SK-N-SH (cell line): ENCODE data around the gene PDXDC1.
"Not testable (repeated sequence)": the region's sequence is repeated elsewhere in the genome, so short reads cannot be mapped to it uniquely, and the experiment has no call there.

ENCODE experiments used
- CHD2 ChIP-seq: fragments of 150-350 bp; IDR thresholded peaks from 2 replicates; pipeline ENCODE4 v1.6.1; 2018; ENCODE audit warnings: low read length; ENCODE audit not compliant: partially characterized antibody
- EZH2phosphoT487 ChIP-seq: fragments of 200-600 bp; sonication (generic); IDR thresholded peaks from 2 replicates; pipeline ENCODE4 v1.6.1; 2017; ENCODE audit warnings: low read depth, mixed run types, mild to moderate bottlenecking, antibody characterized with exemption, moderate library complexity, borderline replicate concordance
- GATA2 ChIP-seq: sonication (generic); formaldehyde crosslinking; IDR thresholded peaks from 2 replicates; pipeline ENCODE4 v1.5.0; 2020; ENCODE audit warnings: mild to moderate bottlenecking, missing genetic modification reagents
- JUND ChIP-seq: IDR thresholded peaks from 2 replicates; pipeline ENCODE4 v1.4.0; 2012
- MEF2A ChIP-seq: IDR thresholded peaks from 2 replicates; pipeline ENCODE4 v1.4.0; 2012; ENCODE audit warnings: low read depth, borderline replicate concordance
- NRF1 ChIP-seq: IDR thresholded peaks from 2 replicates; pipeline ENCODE4 v1.6.1; 2012; ENCODE audit warnings: low read depth, mild to moderate bottlenecking, low read length
- POLR2AphosphoS5 ChIP-seq: IDR thresholded peaks from 2 replicates; pipeline ENCODE4 v1.6.1; 2012; ENCODE audit warnings: low read depth, low read length
- YY1 ChIP-seq: IDR thresholded peaks from 2 replicates; pipeline ENCODE4 v1.4.0; 2012; ENCODE audit warnings: low read depth, mild to moderate bottlenecking
- TF ChIP-seq, protein P1 (sequence below): fragments of 200-600 bp; sonication (generic); IDR thresholded peaks from 2 replicates; pipeline ENCODE4 v1.6.1; 2017; ENCODE audit warnings: antibody characterized with exemption, mild to moderate bottlenecking, moderate library complexity
- TF ChIP-seq, protein P2 (sequence below): IDR thresholded peaks from 2 replicates; pipeline ENCODE4 v1.6.1; 2012; ENCODE audit warnings: mild to moderate bottlenecking, low read depth, low read length, moderate library complexity
- TF ChIP-seq, protein P3 (sequence below): IDR thresholded peaks from 2 replicates; pipeline ENCODE4 v1.4.0; 2012; ENCODE audit warnings: low read depth
- TF ChIP-seq, protein P4 (sequence below): IDR thresholded peaks from 2 replicates; pipeline ENCODE4 v1.4.0; 2012; ENCODE audit warnings: low read depth, borderline replicate concordance

DNA sequence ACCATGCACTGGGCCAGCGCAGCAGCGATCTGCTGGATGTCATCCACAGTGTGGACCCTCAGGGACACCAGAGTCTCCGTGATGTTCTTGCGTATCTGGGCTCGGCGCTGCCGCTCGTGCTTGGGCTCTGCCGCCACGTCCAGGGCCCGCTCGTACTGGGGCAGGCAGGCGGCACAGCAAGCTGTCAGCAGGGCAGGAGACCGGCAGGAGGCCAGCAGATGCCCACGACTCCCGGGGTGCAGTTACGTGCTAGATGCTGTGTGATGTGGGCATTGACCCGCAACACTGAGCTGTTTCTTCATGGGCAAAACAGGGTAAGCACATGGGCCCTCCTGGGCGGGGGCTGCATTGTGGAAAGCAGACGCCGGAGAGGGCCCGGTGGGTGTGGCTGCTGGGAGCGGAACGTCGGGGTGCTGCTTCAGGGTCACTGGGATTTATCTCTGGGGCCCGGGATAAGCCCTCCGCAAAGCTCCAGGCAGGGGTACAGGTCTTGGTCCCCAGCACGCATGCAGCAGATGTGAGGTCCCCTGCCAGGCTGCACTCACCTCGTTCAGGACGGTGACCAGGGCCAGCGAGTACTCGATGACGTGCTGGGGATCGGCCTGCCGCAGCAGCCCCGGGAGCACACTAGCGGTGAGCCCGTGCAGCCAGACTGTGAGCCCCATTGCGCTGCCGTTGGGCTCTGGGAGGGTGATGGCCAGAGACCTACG, 158.0 kb downstream of the PDXDC1 start:
- TF ChIP-seq, protein P1, sequence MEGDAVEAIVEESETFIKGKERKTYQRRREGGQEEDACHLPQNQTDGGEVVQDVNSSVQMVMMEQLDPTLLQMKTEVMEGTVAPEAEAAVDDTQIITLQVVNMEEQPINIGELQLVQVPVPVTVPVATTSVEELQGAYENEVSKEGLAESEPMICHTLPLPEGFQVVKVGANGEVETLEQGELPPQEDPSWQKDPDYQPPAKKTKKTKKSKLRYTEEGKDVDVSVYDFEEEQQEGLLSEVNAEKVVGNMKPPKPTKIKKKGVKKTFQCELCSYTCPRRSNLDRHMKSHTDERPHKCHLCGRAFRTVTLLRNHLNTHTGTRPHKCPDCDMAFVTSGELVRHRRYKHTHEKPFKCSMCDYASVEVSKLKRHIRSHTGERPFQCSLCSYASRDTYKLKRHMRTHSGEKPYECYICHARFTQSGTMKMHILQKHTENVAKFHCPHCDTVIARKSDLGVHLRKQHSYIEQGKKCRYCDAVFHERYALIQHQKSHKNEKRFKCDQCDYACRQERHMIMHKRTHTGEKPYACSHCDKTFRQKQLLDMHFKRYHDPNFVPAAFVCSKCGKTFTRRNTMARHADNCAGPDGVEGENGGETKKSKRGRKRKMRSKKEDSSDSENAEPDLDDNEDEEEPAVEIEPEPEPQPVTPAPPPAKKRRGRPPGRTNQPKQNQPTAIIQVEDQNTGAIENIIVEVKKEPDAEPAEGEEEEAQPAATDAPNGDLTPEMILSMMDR, result not testable (repeated sequence)
- not testable (repeated sequence) for TF ChIP-seq NRF1, EZH2phosphoT487, JUND, POLR2AphosphoS5, MEF2A, CHD2, GATA2, YY1
- TF ChIP-seq, protein P2, sequence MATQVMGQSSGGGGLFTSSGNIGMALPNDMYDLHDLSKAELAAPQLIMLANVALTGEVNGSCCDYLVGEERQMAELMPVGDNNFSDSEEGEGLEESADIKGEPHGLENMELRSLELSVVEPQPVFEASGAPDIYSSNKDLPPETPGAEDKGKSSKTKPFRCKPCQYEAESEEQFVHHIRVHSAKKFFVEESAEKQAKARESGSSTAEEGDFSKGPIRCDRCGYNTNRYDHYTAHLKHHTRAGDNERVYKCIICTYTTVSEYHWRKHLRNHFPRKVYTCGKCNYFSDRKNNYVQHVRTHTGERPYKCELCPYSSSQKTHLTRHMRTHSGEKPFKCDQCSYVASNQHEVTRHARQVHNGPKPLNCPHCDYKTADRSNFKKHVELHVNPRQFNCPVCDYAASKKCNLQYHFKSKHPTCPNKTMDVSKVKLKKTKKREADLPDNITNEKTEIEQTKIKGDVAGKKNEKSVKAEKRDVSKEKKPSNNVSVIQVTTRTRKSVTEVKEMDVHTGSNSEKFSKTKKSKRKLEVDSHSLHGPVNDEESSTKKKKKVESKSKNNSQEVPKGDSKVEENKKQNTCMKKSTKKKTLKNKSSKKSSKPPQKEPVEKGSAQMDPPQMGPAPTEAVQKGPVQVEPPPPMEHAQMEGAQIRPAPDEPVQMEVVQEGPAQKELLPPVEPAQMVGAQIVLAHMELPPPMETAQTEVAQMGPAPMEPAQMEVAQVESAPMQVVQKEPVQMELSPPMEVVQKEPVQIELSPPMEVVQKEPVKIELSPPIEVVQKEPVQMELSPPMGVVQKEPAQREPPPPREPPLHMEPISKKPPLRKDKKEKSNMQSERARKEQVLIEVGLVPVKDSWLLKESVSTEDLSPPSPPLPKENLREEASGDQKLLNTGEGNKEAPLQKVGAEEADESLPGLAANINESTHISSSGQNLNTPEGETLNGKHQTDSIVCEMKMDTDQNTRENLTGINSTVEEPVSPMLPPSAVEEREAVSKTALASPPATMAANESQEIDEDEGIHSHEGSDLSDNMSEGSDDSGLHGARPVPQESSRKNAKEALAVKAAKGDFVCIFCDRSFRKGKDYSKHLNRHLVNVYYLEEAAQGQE, result not testable (repeated sequence)
- TF ChIP-seq, protein P3, sequence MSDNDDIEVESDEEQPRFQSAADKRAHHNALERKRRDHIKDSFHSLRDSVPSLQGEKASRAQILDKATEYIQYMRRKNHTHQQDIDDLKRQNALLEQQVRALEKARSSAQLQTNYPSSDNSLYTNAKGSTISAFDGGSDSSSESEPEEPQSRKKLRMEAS, result not testable (repeated sequence)
- TF ChIP-seq, protein P4, sequence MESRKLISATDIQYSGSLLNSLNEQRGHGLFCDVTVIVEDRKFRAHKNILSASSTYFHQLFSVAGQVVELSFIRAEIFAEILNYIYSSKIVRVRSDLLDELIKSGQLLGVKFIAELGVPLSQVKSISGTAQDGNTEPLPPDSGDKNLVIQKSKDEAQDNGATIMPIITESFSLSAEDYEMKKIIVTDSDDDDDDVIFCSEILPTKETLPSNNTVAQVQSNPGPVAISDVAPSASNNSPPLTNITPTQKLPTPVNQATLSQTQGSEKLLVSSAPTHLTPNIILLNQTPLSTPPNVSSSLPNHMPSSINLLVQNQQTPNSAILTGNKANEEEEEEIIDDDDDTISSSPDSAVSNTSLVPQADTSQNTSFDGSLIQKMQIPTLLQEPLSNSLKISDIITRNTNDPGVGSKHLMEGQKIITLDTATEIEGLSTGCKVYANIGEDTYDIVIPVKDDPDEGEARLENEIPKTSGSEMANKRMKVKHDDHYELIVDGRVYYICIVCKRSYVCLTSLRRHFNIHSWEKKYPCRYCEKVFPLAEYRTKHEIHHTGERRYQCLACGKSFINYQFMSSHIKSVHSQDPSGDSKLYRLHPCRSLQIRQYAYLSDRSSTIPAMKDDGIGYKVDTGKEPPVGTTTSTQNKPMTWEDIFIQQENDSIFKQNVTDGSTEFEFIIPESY, result not testable (repeated sequence)
